Measurements from ENCODE around the gene ARHGAP11A. TPM values are rescaled to one million over a fixed set of nuclear protein-coding genes. Genes with fewer than 3 reads are reported as not detected.

ARHGAP11A gene
- total and polyA plus RNA-seq, 4 donors, result 1.4 to 8.5 (median 2.3) TPM

- Histone ChIP-seq H3K9ac (ENCODE audit: insufficient read depth in 1 of 2, low read length in 2 of 2) (no peak overlapping the region), H3K27me3 (ENCODE audit: control insufficient read depth in 3 of 3, insufficient read depth in 3 of 3, low read length in 2 of 3) (no peaks in the 10 kb centered on the region), H3K27ac (ENCODE audit: low read depth in 1 of 2, low read length in 1 of 2) (no peak overlapping the region), H3K4me1 (ENCODE audit: control insufficient read depth in 5 of 5, insufficient read depth in 5 of 5, low read length in 5 of 5) (peaks cover 0 to 1% (median 0%) of the 10 kb centered on the region in 5 donors), H3K4me3 (no peak overlapping the region), H3K36me3 (ENCODE audit: control insufficient read depth in 4 of 4, insufficient read depth in 4 of 4, low read length in 4 of 4) (no peaks in the 10 kb centered on the region), H3K9me3 (ENCODE audit: control insufficient read depth in 4 of 4, insufficient read depth in 3 of 4, low read length in 3 of 4) (no peaks in the 10 kb centered on the region)
- TF ChIP-seq, protein P1, sequence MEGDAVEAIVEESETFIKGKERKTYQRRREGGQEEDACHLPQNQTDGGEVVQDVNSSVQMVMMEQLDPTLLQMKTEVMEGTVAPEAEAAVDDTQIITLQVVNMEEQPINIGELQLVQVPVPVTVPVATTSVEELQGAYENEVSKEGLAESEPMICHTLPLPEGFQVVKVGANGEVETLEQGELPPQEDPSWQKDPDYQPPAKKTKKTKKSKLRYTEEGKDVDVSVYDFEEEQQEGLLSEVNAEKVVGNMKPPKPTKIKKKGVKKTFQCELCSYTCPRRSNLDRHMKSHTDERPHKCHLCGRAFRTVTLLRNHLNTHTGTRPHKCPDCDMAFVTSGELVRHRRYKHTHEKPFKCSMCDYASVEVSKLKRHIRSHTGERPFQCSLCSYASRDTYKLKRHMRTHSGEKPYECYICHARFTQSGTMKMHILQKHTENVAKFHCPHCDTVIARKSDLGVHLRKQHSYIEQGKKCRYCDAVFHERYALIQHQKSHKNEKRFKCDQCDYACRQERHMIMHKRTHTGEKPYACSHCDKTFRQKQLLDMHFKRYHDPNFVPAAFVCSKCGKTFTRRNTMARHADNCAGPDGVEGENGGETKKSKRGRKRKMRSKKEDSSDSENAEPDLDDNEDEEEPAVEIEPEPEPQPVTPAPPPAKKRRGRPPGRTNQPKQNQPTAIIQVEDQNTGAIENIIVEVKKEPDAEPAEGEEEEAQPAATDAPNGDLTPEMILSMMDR (IDR thresholded peaks at IDR 0.05; ENCODE audit: control extremely low read depth, extremely low read depth), result no peak
- WGBS, 2 donors, result 88 to 99% methylated on average over 4 of the region's 4 CpGs
- no peak for ATAC-seq (ENCODE audit: insufficient read depth, low FRiP score)
- DNase-seq, result no peak
These were observed 48.4 kb downstream of the ARHGAP11A start for GRCh38 chr15:32663671-32664070.

GRCh38 chr15:32664796-32665195, 49.5 kb downstream of the ARHGAP11A start:
- Histone ChIP-seq H3K9ac (ENCODE audit: insufficient read depth in 1 of 2, low read length in 2 of 2) (no peak overlapping the region), H3K4me1 (ENCODE audit: control insufficient read depth in 5 of 5, insufficient read depth in 5 of 5, low read length in 5 of 5) (no peaks in the 10 kb centered on the region), H3K27me3 (ENCODE audit: control insufficient read depth in 3 of 3, insufficient read depth in 3 of 3, low read length in 2 of 3) (no peaks in the 10 kb centered on the region), H3K27ac (ENCODE audit: low read depth in 1 of 2, low read length in 1 of 2) (no peak overlapping the region), H3K9me3 (ENCODE audit: control insufficient read depth in 4 of 4, insufficient read depth in 3 of 4, low read length in 3 of 4) (no peaks in the 10 kb centered on the region), H3K36me3 (ENCODE audit: control insufficient read depth in 4 of 4, insufficient read depth in 4 of 4, low read length in 4 of 4) (no peaks in the 10 kb centered on the region), H3K4me3 (no peak overlapping the region)
- TF ChIP-seq, protein P1 (IDR thresholded peaks at IDR 0.05; ENCODE audit: control extremely low read depth, extremely low read depth), result no peak
- no peak for DNase-seq
- ATAC-seq (ENCODE audit: insufficient read depth, low FRiP score), result no peak

DNA sequence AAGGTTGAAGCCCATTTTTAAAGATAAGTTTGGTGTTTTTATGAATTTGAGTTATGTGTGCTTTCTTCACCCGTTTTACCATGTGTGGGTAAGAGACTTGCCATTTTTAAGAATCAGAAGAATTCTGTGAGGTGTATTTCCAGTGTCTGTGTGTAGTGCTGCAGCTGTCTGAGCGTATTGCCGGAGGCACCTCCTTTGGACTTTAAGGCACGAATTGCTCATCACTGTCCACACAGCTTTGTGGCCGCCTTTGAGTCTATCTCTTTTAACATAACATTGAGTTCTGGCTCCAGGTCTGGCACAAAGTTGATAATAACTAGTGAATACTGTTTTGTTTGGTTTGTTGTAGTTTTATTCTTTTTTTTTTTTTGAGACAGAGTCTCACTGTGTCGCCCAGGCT, 52.0 kb downstream of the ARHGAP11A start:
- Histone ChIP-seq H3K27me3 (ENCODE audit: control insufficient read depth in 3 of 3, insufficient read depth in 3 of 3, low read length in 2 of 3) (no peaks in the 10 kb centered on the region), H3K4me1 (ENCODE audit: control insufficient read depth in 5 of 5, insufficient read depth in 5 of 5, low read length in 5 of 5) (peaks cover 0 to 3% (median 0%) of the 10 kb centered on the region in 5 donors), H3K27ac (ENCODE audit: low read depth in 1 of 2, low read length in 1 of 2) (no peak overlapping the region), H3K36me3 (ENCODE audit: control insufficient read depth in 4 of 4, insufficient read depth in 4 of 4, low read length in 4 of 4) (no peaks in the 10 kb centered on the region), H3K4me3 (no peak overlapping the region), H3K9ac (ENCODE audit: insufficient read depth in 1 of 2, low read length in 2 of 2) (no peak overlapping the region), H3K9me3 (ENCODE audit: control insufficient read depth in 4 of 4, insufficient read depth in 3 of 4, low read length in 3 of 4) (no peaks in the 10 kb centered on the region)
- TF ChIP-seq, protein P1 (IDR thresholded peaks at IDR 0.05; ENCODE audit: control extremely low read depth, extremely low read depth), result no peak
- DNase-seq, result no peak
- WGBS, 2 donors, result 96 to 99% methylated on average over 6 of the region's 6 CpGs
- no peak for ATAC-seq (ENCODE audit: insufficient read depth, low FRiP score)

- Histone ChIP-seq H3K9ac (ENCODE audit: insufficient read depth in 1 of 2, low read length in 2 of 2) (no peak overlapping the region), H3K4me3 (no peak overlapping the region), H3K4me1 (ENCODE audit: control insufficient read depth in 5 of 5, insufficient read depth in 5 of 5, low read length in 5 of 5) (peaks cover 0 to 3% (median 0%) of the 10 kb centered on the region in 5 donors), H3K36me3 (ENCODE audit: control insufficient read depth in 4 of 4, insufficient read depth in 4 of 4, low read length in 4 of 4) (no peaks in the 10 kb centered on the region), H3K27ac (ENCODE audit: low read depth in 1 of 2, low read length in 1 of 2) (no peak overlapping the region), H3K9me3 (ENCODE audit: control insufficient read depth in 4 of 4, insufficient read depth in 3 of 4, low read length in 3 of 4) (no peaks in the 10 kb centered on the region), H3K27me3 (ENCODE audit: control insufficient read depth in 3 of 3, insufficient read depth in 3 of 3, low read length in 2 of 3) (no peaks in the 10 kb centered on the region)
- WGBS, 2 donors, result 90% methylated on average over 2 of the region's 2 CpGs
- no peak for ATAC-seq (ENCODE audit: insufficient read depth, low FRiP score)
- no peak for DNase-seq
- TF ChIP-seq, protein P1 (IDR thresholded peaks at IDR 0.05; ENCODE audit: control extremely low read depth, extremely low read depth), result no peak
These were observed 53.6 kb downstream of the ARHGAP11A start for GRCh38 chr15:32668942-32669341.

Data from lung (tissue), 12 donors.